ENCODE measurements around the gene CRIP2. TPM values are rescaled to one million over a fixed set of nuclear protein-coding genes. Genes with fewer than 3 reads are reported as not detected.
A peak's percentile ranks its signal among the peaks of the same experiment; 100 is the strongest.

CRIP2 gene
- total RNA-seq, 1 donor from 2014 or later: 82.8 TPM

DNA sequence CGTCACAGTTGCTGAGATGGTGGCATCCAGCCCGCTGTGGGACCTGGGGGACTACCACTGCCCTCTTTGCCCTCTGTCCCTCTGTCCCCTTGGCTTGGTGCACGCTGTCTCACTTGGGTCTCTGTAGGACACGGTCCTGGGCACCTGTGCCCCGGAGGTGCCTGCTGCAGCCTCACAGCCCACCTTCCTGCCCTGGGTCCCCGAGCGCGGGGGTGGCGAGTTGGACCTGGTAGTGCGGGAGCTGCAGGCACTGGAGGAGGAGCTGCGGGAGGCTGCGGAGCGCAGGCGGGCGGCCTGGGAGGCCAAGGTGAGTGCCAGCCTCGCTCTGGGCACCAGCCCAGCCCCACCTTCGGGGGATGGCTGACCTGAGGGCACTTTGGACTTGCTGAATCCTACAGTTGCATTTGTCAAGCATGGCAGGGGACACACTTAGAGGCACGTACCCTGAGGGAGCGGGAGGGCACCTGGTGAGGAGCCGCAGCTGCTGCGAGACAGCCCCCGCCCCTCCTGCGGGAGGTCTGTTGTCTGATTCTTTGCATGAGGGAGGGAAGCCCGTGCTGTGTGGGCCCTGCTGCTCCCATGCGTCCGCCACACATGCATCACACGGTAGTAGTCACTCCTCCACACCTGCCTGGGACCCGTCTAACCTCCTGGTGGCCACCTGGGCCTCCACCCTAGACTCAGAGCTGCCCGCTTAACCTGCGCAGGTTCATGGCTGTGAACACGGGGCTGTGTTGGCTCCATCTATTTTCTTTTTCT, 23.2 kb downstream of the CRIP2 start:
- no peak for DNase-seq (ENCODE audit: low spot score)

DNA sequence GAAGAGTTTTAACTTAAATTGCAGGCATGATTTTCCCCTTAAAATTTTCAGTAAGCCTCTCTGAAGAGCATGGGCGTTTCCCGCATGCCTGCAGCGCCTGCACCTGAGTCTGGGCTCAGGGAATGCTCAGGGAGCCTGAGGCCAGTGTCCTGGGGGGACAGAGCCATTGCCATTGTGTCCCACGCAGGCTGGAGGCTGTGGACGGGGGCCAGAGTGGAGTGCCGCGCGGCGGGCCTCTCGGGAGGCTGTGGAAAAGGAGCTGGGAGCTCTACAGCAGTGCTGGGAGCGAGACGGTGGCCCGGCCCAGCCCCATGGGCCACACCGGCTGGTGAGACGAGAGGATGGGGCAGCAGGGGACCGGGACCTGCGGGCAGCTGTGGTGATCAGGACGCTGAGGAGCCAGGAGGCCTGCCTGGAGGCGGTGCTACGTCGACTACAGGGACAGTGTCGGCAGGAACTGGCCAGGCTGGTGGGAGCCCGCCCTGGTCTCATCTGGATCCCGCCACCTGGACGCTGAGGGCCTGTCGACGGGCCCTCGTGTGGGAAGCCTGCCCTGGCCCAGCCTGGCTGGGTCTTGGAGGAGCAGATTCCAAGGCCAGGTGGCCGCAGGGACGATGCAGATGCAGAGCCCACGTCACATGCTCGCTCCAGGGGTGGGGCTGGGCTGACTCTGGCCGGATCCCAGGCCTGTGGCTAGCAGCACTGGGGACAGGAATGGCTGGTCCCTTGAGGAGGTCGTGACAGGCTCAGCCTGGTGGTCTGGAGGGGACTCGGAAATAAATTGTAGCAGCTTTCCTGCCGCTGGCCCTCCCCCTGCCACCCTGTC, 24.0 kb downstream of the CRIP2 start:
- DNase-seq (ENCODE audit: low spot score): no peak

DNA sequence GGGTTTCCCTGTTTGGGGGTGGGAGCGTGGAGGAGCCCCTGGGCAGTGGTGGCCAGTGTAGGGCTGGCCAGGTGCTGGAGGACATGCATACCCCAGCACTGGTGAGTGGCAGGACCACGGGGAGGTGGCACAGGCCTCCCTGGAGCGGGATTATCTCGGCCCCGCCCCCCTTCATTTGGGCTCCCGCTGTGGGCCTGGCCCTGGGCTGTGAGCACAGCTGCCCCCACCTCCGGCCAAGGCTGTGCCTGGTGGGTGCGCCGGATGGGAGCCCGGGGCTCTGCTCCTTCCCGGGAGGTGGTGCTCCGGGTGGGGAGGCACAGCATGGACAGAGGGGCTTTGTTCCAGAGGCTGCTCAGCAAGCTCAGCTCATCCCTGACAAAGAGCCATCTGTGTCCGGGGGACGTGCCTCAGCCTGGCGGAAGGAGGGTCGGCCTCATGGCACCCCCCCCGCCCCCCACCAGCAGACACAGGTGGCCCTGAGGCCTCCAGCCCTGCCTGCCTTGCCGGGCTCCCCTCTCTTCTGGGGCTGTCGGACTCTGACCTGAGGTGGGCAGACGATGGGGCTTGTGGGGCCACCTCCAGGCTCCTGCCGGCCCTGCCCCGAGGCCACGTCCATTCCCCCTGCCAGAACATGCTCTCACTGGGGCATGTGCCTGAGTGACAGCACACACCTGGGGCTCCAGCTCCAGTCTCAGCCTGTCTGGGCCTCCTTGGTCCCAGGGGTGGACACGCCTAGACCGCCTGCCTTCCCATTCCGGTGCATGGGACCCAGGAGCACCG, 24.8 kb downstream of the CRIP2 start:
- no peak for DNase-seq (ENCODE audit: low spot score)

DNA sequence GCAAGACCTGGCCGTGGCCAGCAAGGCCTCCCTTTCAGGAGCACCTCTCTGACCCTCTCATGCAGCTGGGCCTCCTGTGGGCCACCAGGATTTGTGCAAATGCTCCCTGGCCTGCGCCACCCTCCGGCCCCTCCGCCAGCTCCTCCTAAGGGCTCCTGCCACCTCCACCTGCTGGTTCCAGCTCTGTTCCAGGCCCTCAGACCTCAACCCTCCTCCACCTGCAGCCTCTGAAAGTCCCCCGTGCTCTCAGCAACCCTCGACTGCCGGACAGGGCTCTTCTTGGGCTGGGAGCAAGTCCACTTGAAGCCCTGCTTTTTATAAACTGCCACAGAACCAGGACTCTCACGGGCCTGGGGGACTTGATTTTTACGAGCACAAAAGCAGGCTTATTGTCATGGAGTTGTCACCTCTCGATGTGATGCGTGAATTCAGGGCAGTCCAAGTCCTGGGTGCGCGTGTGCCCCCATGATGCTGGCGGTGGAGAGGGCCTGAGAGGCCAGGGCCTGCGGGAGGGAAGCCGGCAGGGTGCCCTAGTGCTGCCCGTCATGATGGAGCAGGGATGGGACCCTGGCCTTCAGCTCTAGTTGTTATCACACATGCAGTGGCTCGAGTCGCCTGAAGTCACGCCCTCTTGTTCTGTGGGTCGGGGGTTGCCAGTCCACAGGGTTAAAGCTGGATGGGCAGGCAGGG, 25.6 kb downstream of the CRIP2 start:
- DNase-seq (ENCODE audit: low spot score): no peak

DNA sequence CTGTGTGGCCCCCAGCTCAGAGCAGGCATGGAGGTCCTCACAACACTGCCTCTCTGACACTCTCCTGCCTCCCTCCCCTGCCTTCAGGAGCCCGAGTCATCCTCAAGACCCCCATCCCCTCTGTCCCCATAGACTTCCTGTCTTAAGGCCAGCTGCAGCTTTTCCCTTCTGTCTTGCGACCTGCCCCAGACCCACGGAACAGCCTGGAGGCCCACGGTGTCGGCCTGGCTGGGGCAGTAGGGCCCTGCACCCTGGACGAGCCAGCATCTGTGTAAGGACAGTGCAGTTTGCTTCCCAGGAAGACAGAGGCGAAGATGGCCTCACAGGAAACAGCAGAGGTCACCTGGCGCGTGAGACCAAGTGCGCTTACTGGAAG, 26.1 kb downstream of the CRIP2 start:
- DNase-seq (ENCODE audit: low spot score): no peak

DNA sequence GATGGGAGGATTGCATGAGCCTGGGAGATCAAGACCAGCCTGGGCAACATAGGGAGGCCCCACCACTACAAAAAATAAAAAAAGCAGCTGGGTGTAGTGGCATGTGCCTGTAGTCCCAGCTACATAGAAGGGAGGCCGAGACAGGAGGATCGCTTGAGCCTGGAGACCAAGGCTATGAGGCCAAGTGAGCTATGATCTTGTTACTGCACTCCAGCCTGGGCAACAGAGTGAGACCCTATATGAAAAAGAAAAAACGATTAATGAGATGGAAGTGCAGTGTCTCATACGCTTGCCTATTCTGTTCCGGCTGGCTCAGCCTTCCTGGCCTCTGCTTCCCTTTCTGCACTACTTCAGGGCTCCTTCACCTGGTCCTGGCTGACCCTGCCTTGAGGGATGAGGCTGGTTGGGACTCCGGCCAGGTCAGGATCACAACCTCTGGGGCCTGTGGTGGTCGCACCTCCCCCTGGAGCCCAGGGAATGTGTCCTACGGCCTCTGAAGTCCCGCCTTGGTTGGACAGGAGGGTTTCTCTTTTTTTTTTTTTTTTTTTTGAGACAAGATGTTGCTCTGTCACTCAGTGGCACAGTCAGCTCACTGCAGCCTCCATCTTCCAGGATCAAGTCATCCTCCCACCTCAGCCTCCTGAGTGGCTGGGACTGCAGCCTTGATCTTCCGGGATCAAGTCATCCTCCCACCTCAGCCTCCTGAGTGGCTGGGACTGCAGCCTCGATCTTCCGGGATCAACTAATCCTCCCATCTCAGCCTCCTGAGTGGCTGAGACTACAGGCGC, 27.1 kb downstream of the CRIP2 start:
- DNase-seq (ENCODE audit: low spot score): no peak

DNA sequence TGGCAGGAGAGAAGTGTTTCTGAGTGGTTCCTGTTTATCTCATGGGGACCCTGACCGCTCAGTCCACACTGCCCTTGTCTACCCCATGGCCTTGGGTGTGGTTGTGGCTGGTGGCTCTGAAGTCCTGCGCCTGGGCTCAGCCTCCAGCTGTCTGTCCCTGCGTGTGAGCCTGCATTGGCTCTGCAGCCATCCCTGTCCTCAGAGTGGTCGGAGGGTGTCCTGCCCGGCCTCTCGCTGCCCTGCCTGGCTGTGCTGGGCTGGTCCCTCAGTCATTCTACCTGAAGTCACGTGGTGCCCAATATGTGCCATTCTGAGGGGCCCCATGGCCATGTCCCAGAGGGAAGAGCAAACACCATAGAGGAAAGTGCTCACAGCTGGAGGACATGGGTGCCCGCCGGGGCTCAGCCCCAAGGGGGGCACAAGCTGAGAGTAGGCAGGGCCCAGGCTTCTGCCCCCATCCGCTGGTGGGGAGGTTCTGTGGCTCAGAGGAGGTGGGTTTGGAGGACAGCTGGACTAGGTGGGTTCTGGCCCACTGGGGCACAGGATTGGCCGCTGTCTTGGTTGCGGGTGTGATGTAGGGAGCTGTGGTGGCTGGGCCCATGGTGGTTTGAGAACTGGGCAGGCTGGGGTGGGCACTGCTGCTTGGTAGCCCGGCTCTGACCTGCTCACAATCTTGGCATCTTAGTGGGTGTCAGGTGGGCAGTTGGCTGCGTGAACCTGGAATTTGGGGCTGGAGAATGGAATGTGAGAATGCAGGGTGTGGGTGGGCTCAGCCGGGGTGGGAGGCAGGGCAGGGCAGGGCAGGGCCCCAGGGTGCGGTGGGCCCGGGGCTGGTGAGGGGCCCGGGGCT, 28.1 kb downstream of the CRIP2 start:
- no peak for DNase-seq (ENCODE audit: low spot score)

DNA sequence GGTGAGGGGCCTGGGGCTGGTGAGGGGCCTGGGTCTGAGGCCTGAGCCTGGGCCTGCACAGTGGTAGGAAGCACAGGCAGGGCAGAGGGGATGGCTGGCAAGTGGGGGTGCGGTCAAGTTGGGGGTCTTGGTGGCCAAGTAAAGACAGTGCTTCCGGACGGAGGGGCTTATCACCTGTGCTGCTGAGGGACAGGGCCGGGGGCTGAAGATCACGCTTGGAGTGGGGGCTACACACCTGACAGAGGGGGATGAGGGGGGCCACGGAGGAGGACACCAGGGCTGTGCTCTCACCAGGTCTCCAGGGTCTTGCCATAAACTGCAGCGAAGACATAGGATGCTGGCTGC, 28.6 kb downstream of the CRIP2 start:
- DNase-seq (ENCODE audit: low spot score): no peak

DNA sequence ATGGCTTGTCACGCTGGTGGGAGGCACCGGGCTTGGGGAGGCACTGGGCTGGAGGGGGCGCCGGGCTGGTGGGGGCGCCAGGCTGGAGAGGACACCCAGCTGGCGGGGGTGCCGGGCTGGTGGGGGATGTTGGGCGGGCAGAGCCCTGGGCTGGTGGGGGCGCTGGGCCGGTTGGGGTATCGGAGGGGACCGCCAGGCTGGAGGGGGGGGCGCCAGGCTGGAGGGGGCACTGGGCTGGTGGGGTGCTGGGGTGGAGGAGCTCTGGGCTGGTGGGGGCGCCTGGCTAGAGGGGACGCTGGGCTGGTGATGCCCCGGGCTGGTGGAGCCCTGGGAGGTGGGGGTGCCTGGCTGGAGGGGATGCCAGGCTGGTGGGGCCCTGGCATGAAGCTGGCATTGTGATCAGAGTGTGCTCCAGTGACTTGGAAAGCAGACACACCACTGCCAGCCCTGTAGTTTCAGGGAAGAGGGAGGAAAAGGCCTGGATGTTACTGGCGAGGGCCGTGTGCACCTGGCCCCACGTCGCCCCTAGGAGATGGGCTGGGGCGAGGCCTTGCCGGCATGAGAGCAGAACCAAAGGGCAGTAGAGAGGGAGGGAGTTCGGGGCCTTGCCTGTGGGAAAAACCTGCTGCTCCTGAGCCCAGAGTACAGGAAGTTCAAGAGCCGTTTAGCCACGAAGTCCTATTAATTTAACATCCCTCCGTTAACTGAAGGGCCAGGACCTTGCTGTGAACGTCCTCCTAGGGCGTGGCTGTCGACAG, 29.5 kb downstream of the CRIP2 start:
- DNase-seq (ENCODE audit: low spot score): peak; percentile 85

DNA sequence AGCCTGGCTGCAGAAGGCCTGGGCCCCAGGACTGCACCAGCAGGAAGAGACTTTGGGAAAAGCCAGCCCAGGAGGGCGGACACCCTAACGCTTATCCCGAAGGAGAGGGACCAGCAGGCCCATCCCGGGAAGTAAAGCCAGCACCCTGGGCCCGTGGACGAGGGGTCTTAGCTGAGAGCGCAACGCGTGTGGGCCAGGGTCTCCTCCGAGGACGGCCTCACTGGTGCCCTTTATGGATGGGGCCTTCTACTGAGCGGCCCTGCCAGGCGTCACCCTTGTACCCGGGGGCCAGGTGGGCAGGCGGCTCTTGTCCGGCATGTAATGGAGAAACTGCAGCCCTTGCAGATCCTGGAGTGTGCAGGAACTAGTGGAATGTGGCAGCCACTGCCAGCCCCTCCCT, 30.5 kb downstream of the CRIP2 start:
- peak; percentile 67 for DNase-seq (ENCODE audit: low spot score)

DNA sequence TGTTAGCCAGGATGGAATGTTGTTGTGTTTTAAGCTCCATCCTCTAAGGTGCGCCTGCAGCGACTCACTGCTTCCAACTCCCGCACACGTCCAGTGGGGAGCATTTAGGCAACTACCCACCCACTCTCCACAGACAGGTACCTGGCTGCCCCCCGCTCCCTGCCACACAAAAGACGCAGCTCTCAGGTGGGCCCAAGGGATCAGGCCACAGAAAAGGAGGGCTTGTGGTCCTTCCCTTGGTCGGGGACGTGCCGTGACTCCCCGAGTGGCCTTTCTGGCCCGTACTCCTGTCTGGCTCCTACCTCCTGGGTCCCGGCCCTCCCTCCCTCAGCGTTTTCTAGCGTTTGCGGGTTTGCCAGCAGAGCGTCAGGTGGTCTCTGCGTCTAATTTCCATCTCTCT, 32.6 kb downstream of the CRIP2 start:
- no peak for DNase-seq (ENCODE audit: low spot score)

DNA sequence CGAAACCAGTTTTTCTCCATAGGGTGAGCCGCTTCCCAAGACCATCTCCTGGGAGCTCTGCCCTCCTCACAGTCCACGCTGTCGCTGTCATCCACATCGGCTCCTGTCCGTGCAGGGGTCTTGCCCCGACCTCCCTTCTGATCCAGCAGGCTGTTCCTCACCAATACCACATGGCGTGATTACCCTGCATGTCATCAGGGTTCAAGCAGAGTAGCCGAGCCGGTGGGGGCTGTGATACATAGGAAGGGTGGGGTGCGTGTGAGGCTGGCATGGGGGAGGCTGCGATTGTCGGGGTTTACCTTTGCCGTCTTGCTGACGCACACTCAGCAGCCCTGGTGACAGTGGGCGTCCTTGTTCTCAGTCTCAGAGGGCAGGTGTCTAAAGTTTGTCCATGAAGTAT, 33.4 kb downstream of the CRIP2 start:
- DNase-seq (ENCODE audit: low spot score): no peak

DNA sequence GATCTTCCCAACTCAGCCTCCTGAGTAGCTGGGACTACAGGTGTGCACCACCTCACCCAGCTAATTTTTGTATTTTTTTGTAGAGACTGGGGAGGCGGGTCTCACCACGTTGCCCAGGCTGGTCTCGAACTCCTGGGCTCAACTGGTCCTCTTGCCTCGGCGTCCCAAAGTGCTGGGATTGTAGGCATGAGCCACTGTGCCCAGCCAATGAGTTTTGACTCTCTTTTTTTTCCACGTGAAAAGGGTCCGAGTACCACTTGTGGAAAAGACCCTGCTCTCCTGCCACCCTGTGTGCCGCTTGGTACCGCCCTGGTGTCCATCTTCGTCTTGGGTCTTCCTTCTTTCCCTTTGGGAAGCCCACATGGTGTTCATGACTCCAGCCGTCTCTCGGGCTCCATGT, 34.0 kb downstream of the CRIP2 start:
- no peak for DNase-seq (ENCODE audit: low spot score)

DNA sequence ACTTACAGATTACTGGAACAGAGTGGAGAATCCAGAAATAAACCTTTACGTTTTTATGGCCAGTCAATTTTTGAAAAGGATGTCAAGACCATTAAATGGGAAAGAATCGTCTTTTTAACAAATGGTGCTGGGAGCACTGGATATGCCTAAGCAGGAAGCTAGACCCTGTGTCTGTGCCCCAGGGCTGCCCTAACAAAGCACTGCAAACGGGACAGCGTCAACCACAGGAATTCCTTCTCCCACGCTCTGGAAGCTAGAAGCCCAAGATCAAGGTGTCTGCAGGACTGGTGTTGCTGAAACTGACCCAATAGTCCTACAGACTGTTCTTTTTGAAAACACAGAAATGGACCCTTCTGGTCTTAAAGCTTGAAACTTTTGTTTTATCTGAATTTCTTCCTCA, 42.5 kb downstream of the CRIP2 start:
- no peak for DNase-seq (ENCODE audit: low spot score)

DNA sequence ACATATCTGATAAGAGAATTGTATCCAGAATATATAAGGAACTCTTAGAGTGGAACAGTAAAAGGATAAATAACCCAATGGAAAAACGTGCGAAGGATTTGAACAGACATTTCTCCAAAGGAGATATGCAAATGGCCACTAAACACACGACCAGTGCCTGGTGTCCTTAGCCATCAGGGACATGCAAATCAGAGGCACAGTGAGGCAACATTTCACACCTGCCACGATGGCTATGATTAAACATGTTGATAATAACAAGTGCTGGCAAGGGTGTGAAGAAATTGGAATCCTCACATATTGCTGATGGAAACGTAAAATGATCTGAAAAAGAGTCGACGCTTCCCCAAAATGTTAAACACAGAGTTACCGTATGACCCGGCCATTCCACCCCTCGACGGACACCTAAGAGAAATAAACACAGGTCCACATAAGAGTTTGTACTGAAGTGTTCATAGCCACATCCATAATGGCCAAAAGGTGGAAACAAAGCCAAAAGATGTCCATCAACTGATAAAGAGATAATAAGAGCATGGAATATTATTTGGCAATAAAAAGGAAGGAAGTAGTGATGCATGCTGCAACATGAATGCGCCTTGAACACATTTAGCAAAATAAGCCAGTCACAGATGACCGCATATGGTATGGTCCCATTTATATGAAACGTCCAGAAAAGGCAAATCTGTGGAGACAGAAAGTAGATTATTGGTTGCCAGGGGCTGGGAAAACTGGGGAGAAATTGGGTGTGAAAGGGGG, 45.5 kb downstream of the CRIP2 start:
- DNase-seq (ENCODE audit: low spot score): peak; percentile 20

DNA sequence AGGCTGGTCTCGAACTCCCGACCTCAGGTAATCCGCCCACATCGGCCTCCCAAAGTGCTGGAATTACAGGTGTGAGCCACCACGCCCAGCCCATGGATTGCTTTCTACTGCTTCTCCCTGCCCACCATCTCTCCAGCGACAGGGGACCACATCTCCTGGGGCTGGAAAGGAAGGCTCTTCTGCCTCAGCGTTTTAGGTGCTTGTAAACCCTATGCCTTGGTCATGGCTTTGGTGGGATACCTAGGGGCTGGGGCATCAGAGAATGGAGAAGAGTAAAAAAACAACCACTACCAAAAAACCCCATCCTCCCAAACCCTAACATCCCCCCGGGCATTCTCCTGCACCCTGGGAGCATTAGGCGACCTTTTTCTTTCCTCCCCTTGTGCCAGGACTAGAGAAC, 50.7 kb downstream of the CRIP2 start:
- DNase-seq (ENCODE audit: low spot score): peak; percentile 55

DNA sequence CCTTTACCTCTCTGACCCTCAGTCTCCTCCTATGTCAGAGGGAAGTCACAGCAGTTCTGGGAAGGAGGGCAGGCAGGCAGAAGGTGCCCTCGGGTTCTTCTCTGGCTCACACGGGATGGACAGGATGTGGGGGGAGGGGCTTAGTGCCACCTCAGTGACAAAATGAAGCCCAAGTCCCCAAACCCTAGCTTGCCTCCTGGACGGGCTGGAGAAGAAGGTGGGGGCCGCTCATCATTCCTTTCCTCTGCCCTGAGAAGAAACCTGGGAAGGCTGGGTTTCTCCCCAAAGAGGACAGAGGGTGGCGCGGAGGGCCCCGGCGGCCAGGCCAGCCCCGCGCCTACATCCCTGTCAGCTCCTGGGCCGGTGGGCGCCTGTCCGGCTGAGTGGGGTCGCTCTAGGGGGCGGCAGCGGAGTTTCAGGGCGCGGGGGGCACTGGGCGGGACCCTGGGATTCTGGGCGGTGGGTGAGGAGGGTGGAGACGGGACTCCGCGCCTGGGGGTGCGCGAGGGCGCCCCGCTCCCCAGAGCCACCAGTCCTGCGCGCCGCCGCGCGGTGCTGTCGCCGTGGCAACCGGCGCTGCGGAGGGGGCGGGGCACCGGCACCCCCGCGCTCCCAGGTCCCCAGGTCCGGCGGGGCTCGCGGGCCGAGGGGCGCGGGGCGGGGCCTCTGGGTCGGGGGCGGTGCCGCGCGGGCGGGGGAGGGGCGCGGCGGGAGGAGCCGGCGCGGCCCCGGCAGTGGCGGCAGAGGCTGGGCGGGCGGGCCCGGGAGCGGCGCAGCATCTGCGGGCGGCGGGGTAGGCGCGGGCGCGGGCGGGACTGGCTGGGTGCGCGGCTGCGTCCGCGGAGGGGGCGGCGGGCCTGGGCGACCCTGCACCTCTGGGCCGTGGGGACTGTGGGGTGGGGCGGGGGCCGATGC, 51.5 kb downstream of the CRIP2 start, which contains the start of gene TMEM121:
TSS of gene TMEM121 (plus strand) at position 723 of the 915 bp plus-strand sequence. CDS start 2,252 bp downstream, outside the sequence.
- no peak for DNase-seq (ENCODE audit: low spot score)

Measured in mesenteric fat pad (tissue), 1 donor.